Esophagus squamous epithelium (tissue), 5 donors: ENCODE measurements around the gene POLD2. TPM values are rescaled to one million over a fixed set of nuclear protein-coding genes. Genes with fewer than 3 reads are reported as not detected.

Source experiments
- DNase-seq: peaks from one replicate; lab custom pipeline; 2025; lab: John Stamatoyannopoulos, UW
- H3K27ac ChIP-seq, 4 donors: fragments of 200-600 bp; sonication (generic); one replicate each; pipeline ENCODE4 v1.5.1; 2016 to 2019; ENCODE audit warnings: mild to moderate bottlenecking in 1 of 4
- H3K27me3 ChIP-seq, 4 donors: fragments of 200-600 bp; sonication (generic); 1 replicate in 3 of 4; 2 replicates in 1 of 4; pipeline versions ENCODE4 v1.5.1 to v1.6.0; 2017 to 2021; ENCODE audit warnings: antibody characterized with exemption in 1 of 4
- H3K36me3 ChIP-seq, 3 donors: fragments of 200-600 bp; sonication (generic); one replicate each; pipeline ENCODE4 v1.5.1; 2016 to 2019
- H3K4me1 ChIP-seq, 3 donors: fragments of 200-600 bp; sonication (generic); one replicate each; pipeline ENCODE4 v1.5.1; 2017 to 2019
- H3K4me3 ChIP-seq, 4 donors: fragments of 200-600 bp; sonication (generic); 1 replicate in 3 of 4; 2 replicates in 1 of 4; pipeline ENCODE4 v1.5.1; 2016 to 2019; ENCODE audit warnings: mild to moderate bottlenecking in 2 of 4, moderate library complexity in 1 of 4
- H3K9me3 ChIP-seq, 3 donors: fragments of 200-600 bp; sonication (generic); one replicate each; pipeline ENCODE4 v1.5.1; 2016 to 2019
- POLR2A ChIP-seq, 4 donors: fragments of 450-650 bp; IDR thresholded peaks; one replicate each; pipeline ENCODE4 v1.6.1; 2017; ENCODE audit warnings: antibody characterized with exemption in 4 of 4, mild to moderate bottlenecking in 4 of 4, moderate library complexity in 3 of 4
- WGBS, 2 donors: methylation state at CpG; one replicate each; pipeline ENCODE4 v1.1.5; 2018; 5-methylcytosine and 5-hydroxymethylcytosine counted together
- intact Hi-C: fragments of 100-400 bp; cut with DNase I; formaldehyde crosslinking; loops from one replicate; pipeline ENCODE4 v1.15.0; 2022
- total RNA-seq, 4 donors: library from RNA; depleted of rRNA; stranded (reverse); fragments of >200 nt; gene quantifications; one replicate each; pipeline ENCODE4 v1.1.0, GENCODE V29; 2016
- TF ChIP-seq, protein P1 (sequence below), 6 experiments: fragments of 450-650 bp in 4 of 6; fragments of 200-600 bp in 2 of 6; sonication (generic) in 2 of 6; IDR thresholded peaks; one replicate each; pipeline ENCODE4 v1.5.1; 2016 to 2019; ENCODE audit warnings: antibody characterized with exemption in 6 of 6, mild to moderate bottlenecking in 4 of 6, moderate library complexity in 4 of 6
- donor health status: DM: yes; HTN: yes; CAD: no.

Gene POLD2
- total RNA-seq, 4 donors from 2014 or later, result 71.2 to 164 (median 89.5) TPM

DNA sequence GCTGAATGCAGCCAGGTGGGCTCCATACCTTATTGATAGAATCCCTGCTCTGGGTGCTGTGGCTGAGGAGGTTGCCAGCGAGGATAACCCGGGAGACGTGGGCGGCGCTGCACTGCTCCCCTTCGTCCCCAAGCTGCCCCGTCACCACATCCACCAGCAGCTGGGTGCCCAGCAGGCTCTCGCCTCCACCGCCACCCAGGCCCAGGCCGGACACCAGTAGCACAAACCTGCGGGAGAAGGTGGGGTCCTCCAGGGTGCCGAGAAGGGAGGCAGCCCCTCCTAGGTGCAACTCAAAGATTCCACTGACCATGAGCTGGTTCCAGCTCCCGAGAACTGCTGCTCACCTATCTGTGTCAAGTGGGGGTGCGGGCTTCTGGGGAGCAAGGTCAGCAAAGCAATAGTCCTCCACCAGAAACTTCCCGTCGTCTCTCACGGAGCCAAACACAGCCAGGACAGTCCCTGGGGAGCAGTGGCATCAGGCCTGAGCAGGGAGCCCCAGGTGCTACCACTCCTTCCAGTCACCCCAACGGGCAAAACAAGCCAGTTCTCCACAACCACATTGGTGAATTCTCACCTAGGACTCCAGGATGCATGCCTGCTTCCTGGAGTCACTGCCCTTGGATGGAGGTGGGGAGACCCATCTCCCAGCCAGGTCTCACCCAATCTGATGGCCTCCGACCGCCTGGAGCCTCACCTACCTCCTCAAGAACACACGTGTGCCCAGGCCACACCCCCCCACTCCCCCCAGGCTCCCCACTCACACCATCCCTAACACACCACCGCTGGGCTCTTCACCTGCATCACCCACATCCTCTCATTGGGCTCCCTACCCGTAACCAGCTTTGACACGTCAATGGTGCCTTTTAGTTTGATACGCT lies 6.3 kb downstream of the POLD2 start:
- no peaks in the 10 kb centered on the region for H3K27me3 ChIP-seq
- no peak overlapping the region for H3K4me3 ChIP-seq
- H3K9me3 ChIP-seq, result no peaks in the 10 kb centered on the region
- WGBS, 2 donors, result 76 to 79% methylated on average over 13 to 18 of the region's 25 CpGs
- peaks cover 0 to 40% (median 3%) of the 10 kb centered on the region in 3 donors for H3K4me1 ChIP-seq
- intact Hi-C loops, result no loop called here
- peaks cover 4 to 96% (median 11%) of the 10 kb centered on the region in 3 donors for H3K36me3 ChIP-seq
- no peak overlapping the region for H3K27ac ChIP-seq
- DNase-seq, result no peak
- TF ChIP-seq POLR2A (IDR thresholded peaks at IDR 0.05), result no peak

DNA sequence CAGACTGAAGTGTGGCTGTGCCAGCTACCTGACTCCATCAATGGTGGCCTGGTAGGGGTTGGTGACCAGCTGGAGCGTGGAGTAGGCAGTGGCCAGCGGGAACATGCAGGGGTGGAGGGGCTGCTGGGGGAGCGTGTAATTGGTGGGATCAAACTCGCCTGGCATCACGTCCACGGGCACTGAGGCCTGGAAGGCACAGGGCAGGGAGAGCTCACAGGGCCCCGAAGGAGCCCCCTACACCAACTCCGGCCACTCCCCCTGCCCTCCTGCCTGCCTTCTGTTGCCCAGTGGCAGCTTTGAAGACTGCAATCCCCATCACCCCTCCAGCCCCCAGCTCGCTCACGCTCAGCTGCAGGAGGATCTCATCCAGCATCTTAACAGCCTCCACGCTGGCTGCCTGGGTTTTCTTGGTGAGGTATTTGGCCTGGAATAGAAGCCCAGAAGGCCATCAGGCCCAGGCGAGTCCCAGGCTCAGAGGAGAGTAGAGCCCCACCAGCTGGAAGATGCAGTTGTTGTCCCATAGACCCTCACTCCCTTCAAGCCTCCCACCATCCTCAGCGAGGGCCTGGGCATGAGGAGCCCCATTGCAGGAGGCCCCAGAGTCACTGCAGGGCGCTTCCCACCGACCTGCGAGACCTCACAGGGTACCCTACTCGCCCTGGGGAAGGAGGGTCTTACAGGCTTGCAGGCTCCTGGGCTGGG lies 7.1 kb downstream of the POLD2 start:
- Histone ChIP-seq H3K4me3 (no peak overlapping the region), H3K27me3 (no peaks in the 10 kb centered on the region), H3K27ac (no peak overlapping the region), H3K36me3 (peaks cover 4 to 93% (median 11%) of the 10 kb centered on the region in 3 donors), H3K4me1 (peaks cover 0 to 32% (median 0%) of the 10 kb centered on the region in 3 donors), H3K9me3 (no peaks in the 10 kb centered on the region)
- intact Hi-C loops, result no loop called here
- TF ChIP-seq, protein P1, sequence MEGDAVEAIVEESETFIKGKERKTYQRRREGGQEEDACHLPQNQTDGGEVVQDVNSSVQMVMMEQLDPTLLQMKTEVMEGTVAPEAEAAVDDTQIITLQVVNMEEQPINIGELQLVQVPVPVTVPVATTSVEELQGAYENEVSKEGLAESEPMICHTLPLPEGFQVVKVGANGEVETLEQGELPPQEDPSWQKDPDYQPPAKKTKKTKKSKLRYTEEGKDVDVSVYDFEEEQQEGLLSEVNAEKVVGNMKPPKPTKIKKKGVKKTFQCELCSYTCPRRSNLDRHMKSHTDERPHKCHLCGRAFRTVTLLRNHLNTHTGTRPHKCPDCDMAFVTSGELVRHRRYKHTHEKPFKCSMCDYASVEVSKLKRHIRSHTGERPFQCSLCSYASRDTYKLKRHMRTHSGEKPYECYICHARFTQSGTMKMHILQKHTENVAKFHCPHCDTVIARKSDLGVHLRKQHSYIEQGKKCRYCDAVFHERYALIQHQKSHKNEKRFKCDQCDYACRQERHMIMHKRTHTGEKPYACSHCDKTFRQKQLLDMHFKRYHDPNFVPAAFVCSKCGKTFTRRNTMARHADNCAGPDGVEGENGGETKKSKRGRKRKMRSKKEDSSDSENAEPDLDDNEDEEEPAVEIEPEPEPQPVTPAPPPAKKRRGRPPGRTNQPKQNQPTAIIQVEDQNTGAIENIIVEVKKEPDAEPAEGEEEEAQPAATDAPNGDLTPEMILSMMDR (IDR thresholded peaks at IDR 0.05), result no peak
- no peak for TF ChIP-seq POLR2A (IDR thresholded peaks at IDR 0.05)
- WGBS, 2 donors, result 80 to 100% methylated on average over 2 to 4 of the region's 17 CpGs
- DNase-seq, result no peak

DNA sequence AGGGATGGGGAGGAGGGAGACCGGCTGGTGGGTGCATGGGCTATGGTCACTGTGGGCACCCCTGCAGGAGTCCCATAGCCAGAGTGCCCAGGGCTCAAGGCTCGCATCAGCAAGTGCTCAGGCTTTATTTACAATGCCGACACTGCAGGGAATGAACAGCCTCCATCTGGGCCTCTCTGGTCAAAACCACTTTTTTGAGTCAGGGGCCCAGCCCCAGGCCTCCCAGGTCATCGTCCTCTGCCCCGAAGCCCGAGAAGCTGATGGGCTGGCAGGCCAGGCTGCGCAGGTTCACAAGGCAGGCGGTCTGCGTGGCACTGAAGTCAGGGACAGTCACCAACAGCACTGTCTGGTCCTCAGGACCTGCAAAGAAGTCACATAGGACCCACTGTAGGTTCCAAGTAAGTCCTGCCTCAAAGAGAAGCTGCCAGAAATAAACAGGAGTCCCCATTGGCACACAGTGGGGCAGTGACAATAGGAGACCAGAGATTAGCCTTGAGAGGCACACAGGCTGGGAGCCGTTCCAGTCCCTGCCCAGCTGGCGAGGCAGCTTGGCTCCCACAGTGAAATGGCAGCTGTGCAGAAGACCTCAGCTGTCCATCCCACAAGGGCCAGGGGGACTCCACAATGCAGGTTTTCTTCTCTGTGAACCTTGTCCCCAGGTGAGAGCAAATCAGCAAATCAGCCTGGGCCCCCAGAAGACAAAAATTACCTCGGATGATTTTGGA lies 8.6 kb downstream of the POLD2 start:
- peaks cover 0 to 32% (median 0%) of the 10 kb centered on the region in 3 donors for H3K4me1 ChIP-seq
- no peak overlapping the region for H3K4me3 ChIP-seq
- H3K9me3 ChIP-seq, result no peaks in the 10 kb centered on the region
- H3K27ac ChIP-seq, result peak overlapping the region in 1 of 4 donors; percentile 25
- intact Hi-C loops, result no loop called here
- TF ChIP-seq, protein P1 (IDR thresholded peaks at IDR 0.05), result no peak
- TF ChIP-seq POLR2A (IDR thresholded peaks at IDR 0.05), result no peak
- H3K27me3 ChIP-seq, result no peaks in the 10 kb centered on the region
- H3K36me3 ChIP-seq, result peaks cover 0 to 93% (median 5%) of the 10 kb centered on the region in 3 donors
- WGBS, 2 donors, result 56 to 92% methylated on average over 4 to 6 of the region's 12 CpGs
- DNase-seq, result no peak

DNA sequence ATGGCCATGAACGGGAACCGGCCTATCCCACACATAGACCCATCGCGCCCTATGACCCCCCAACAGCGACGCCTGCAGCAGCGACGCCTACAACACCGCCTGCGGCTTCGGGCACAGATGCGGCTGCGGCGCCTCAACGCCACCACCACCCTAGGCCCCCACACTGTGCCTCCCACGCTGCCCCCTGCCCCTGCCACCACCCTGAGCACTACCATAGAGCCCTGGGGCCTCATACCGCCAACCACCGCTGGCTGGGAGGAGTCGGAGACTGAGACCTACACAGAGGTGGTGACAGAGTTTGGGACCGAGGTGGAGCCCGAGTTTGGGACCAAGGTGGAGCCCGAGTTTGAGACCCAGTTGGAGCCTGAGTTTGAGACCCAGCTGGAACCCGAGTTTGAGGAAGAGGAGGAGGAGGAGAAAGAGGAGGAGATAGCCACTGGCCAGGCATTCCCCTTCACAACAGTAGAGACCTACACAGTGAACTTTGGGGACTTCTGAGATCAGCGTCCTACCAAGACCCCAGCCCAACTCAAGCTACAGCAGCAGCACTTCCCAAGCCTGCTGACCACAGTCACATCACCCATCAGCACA lies 9.5 kb downstream of the POLD2 start:
- Histone ChIP-seq H3K4me1 (peaks cover 0 to 29% (median 0%) of the 10 kb centered on the region in 3 donors), H3K36me3 (peaks cover 0 to 93% (median 5%) of the 10 kb centered on the region in 3 donors), H3K9me3 (no peaks in the 10 kb centered on the region), H3K4me3 (no peak overlapping the region), H3K27ac (no peak overlapping the region), H3K27me3 (no peaks in the 10 kb centered on the region)
- WGBS, 2 donors, result 94 to 98% methylated on average over 6 to 10 of the region's 24 CpGs
- no peak for DNase-seq
- intact Hi-C loops, result no loop called here
- TF ChIP-seq, protein P1 (IDR thresholded peaks at IDR 0.05), result no peak
- no peak for TF ChIP-seq POLR2A (IDR thresholded peaks at IDR 0.05)
